GM12872 (cell line): ENCODE measurements around the gene MROH7.
A peak's percentile ranks its signal among the peaks of the same experiment; 100 is the strongest.

Experiments
- TF ChIP-seq, protein P1 (sequence below): IDR thresholded peaks from 3 replicates; pipeline ENCODE4 v1.5.1; 2011; ENCODE audit warnings: low read depth, mild to moderate bottlenecking, low read length, moderate library complexity; ENCODE audit not compliant: insufficient read depth

MROH7 gene

DNA sequence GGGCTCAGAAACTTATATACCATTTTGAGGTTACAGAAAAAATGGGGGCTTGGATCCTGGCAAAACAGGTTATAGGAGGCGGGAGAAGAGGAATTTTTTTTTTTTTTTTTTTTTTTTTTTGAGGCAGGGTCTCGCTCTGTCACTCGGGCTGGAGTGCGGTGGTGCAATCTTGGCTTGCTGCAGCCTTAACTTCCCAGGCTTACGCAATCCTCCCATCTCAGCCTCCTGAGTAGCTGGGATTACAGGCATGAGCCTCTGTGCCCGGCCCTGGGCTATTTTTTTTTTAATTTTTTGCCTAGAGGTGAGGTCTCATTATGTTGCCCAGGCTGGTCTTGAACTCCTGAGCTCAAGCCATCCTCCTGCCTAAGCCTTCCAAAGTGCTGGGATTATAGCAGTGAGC is 24.7 kb downstream of the MROH7 start:
- TF ChIP-seq, protein P1, sequence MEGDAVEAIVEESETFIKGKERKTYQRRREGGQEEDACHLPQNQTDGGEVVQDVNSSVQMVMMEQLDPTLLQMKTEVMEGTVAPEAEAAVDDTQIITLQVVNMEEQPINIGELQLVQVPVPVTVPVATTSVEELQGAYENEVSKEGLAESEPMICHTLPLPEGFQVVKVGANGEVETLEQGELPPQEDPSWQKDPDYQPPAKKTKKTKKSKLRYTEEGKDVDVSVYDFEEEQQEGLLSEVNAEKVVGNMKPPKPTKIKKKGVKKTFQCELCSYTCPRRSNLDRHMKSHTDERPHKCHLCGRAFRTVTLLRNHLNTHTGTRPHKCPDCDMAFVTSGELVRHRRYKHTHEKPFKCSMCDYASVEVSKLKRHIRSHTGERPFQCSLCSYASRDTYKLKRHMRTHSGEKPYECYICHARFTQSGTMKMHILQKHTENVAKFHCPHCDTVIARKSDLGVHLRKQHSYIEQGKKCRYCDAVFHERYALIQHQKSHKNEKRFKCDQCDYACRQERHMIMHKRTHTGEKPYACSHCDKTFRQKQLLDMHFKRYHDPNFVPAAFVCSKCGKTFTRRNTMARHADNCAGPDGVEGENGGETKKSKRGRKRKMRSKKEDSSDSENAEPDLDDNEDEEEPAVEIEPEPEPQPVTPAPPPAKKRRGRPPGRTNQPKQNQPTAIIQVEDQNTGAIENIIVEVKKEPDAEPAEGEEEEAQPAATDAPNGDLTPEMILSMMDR, result no peak

DNA sequence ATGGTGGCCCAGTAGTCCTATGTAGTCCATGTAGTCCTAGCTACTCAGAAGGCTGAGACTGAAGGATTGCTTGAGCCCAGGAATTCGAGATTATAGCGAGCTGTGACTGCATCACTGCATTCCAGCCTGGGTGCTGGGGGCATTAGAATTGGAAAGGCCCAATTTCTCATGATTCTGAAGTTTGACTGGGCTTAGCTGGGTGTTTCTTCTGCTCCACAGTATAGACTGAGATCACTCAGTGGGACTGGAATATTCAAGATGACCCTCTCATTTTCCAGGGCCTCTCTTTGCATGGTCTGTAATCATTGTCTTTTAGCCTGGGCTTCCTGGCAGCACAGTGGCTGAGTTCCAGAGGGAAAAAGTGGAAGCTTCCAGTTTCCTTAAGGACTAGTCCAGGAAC is 26.2 kb downstream of the MROH7 start:
- TF ChIP-seq, protein P1, result no peak

DNA sequence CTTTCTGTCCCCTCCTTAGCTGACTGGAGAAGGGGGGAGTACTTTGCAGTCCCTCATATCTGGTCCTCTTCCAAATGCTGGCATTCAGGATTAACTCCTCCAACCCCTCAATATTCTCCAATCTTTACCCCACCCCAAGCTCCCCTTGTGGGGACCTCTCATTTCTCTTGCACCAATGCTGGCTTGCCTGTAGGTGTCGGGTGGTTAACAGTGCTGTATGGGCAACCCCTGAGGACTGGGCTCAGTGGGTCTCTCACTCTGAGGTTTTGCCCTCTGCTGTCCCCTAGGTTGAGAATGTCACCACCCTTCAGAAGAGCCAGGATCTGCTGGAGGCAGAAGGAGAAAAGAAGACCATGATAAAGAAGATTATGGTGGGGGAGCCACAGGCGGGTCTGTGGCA is 27.0 kb downstream of the MROH7 start:
- TF ChIP-seq, protein P1, result no peak

DNA sequence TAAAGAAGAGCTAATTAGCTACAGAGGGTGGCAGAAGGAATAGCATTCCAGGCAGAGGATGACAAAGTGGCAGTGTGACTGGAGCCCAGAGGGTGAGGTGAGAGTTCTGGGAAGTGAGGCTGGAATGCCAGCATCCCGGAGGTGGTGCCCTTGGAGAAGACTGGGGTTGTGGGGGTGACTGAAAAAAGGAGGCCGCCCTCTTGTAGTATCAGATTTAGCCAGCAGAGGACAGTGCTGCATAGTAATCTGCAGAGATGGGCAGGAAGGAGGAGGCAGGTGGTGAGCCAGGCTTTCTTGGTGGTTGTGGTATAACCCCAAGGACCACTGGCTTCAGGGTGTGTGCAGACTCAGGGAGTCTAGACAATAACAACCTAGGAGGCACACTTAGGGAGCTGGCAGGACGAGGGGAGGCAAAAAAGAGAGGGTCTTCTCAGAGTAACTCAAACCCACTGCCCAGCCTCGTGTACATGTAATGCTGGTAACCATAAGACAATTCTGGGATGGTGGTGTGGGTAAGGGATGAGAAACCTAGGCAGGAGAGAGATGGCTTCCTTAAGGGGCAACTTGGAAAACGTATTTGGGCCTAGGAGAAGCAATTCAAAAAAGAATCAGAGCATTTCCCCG is 30.5 kb downstream of the MROH7 start:
- TF ChIP-seq, protein P1, result peak; percentile 96

DNA sequence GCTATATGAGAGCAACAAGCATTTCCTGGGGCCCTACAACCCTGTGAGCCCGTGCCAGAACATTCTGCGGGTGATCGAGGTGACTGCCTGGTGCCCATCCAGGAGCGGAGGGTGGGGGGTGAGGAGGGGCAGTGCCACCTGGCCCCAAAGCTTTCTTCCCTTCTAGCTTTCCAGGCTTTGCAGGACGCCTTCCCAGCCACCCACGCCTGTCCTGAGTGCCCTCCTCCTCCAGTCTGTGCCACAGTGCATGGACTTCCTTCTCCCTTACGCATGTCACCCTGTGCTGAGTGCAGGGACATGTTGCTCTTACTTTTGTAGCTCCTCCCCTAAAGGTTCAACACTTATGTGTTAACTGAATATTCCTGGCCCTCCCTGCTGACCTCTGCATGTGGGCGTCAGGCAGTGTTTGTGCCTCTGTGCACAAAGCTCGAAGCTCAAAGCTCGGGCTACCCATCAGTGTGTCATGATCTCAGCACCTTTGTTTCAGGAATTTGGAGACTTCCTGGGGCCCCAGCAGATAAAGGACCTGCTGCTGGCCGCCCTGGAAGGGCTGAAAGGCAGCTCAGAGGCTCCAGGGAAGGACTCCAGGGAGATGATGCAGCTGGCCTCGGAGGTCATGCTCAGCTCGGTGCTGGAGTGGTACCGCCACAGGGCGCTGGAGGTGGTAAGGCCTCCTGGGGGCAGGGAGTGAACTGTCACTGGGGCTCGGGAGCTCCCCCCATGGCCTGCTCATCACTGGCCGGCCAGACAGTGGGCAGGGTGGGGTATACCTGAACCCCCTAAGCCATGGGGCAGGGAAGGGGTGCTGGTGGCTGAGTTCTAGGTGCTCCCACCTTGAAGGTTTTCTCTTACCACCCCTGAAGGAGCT is 37.4 kb downstream of the MROH7 start:
- TF ChIP-seq, protein P1, result no peak

DNA sequence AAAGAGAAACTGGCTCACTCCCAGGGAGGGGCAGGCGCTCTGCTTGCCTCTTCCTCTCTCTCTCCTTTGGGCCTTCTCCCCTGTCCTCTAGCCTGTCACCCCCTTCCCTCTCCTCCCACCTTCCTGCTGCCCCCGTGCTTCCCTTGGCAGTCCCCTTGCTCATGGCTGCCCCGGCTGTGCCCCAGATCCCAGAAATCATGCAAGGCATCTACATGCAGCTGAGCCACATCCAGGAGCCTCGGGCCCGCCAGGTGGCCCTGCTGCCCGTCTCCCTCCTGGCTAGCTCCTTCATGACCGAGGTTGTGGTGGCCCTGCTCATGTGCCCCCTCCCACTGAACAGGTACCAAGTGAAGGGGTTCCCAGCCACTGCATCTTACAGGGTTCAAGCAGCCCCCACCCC is 38.1 kb downstream of the MROH7 start:
- TF ChIP-seq, protein P1, result no peak

DNA sequence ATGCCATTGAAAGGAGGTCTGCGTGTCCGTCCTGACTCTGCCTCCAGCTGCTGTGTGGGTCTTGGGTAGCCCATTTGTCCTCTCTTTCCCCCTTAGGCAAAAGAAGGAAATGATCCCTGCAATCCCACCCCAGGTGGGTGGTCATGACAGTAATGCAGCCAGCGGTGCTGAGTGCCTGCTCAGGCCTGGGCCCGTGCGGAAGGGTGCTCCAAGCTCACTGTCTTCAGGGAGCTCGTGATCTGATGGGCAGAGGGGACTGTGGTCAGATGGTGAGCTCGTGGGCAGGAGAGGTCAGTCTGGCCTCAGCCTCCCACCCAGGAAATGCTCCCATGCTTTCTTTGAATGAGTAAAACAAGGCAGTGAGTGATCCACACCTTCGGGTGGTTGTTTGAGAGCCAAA is 38.8 kb downstream of the MROH7 start:
- TF ChIP-seq, protein P1, result no peak
